ENCODE results near the gene PHEX. TPM values are rescaled to one million over a fixed set of nuclear protein-coding genes. Genes with fewer than 3 reads are reported as not detected.
"Not testable (repeated sequence)": the region's sequence is repeated elsewhere in the genome, so short reads cannot be mapped to it uniquely, and the experiment has no call there.

The PHEX gene
- total RNA-seq, 1 donor from 2014 or later = 2.0 TPM

- FAIRE-seq (no peak), DNase-seq (ENCODE audit: low spot score in 2 of 2) (no peak)
Measured at GRCh38 chrX:22203186-22203585, 171.1 kb downstream of the PHEX start.

- DNase-seq (ENCODE audit: low spot score in 2 of 2) = no peak
Measured at GRCh38 chrX:22206781-22207180, 174.7 kb downstream of the PHEX start.

GRCh38 chrX:22220941-22221340 is 188.8 kb downstream of the PHEX start:
- DNase-seq (ENCODE audit: low spot score in 2 of 2) (no peak), FAIRE-seq (no peak)

More at GRCh38 chrX:22206781-22207180, 174.7 kb downstream of the PHEX start:
- FAIRE-seq = no peak

DNA sequence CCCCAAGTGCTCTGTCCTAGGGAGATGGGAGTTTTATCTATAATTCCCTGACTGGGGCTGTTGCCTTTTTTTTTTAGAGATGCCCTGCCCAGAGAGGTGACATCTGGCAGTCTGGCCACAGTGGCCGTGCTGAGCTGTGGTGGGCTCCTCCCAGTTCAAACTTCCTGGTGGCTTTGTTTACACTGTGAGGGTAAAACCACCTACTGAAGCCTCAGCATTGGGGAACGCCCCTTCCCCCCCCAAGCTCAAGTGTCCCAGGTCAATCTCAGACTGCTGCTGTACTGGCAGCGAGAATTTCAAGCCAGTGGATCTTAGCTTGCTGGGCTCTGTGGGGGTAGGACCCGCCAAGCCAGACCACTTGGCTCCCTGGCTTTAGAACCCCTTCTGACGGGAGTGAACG is 202.3 kb downstream of the PHEX start:
- FAIRE-seq = no peak
- no peak for DNase-seq (ENCODE audit: low spot score in 2 of 2)

DNA sequence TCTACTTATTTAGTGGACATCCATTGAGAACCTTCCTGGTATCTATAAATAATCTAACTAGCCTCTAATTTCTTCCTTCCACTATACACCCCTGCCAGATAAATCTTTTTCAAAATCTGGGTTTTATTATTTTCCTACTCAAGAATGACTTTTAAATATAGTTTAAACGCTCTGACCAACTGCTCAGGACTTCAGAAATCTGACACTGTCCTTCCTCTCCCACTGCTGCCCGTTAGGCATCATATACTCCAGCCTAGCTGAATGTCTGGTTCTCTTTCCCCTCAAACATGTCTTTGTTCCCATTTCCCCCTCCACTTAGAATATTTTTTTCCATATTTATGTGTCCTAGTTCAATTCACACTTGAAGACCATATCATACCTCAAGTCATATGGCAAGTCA is 205.4 kb downstream of the PHEX start:
- no peak for DNase-seq (ENCODE audit: low spot score in 2 of 2)
- no peak for FAIRE-seq

DNA sequence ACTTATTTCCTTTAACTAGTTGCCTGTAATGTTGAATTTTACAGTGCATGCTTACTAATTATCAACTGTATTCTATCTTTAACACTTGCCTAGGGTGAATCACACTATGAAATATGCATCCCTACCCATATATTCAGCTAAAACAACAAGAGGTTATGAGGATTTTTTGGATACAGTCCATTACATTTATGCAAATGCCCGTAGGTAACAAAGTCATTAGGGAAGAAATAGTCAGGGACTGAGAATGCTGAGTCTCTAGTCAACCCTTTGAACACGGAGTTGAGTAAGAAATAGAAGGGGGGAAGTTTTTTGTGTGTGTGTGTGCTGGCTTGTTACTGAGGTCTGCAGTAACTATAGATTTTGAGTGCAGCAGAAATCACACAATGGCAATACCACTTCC is 214.5 kb downstream of the PHEX start:
- FAIRE-seq (no peak), DNase-seq (ENCODE audit: low spot score in 2 of 2) (no peak)

DNA sequence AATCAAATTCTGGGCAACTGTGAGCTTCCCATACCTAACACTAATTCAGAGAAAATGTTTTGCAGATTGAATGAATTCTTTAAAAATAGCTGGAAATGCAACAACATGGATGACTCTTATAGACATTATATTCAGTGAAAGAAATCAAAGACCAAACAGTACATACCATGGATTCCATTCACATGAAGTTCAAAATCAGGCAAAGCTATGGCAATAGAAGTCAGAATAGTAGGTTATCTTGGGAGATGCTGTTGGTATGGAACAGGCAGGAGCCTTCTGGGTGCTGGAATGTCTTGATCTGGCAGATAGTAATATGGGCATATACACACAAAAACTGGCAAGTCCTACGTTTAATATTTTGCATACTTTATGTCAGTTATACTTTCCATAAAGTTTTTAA is 215.0 kb downstream of the PHEX start:
- FAIRE-seq = no peak
- no peak for DNase-seq (ENCODE audit: low spot score in 2 of 2)

DNA sequence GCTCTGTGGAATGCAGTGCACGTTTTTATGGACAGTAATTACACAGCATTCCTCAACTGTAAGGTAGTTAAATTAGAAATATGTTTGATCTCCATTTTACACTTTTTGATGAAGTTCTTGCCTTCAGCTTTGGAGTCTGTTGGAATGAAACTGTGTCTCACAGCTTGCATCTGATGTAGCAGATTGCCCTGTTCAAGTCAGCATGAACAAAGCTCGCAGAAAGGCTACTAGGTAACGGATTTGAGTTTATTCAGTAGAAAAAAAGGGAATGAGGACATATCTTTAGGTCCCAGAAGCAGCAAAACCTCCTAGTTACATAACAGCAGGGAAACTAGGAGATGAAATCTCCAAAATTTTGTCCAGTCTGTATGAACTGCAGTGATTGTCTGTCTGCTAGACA is 216.3 kb downstream of the PHEX start:
- no peak for FAIRE-seq

GRCh38 chrX:22249371-22249770 is 217.2 kb downstream of the PHEX start:
- no peak for FAIRE-seq

More for the DNA sequence above, 216.3 kb downstream of the PHEX start:
- DNase-seq (ENCODE audit: low spot score in 2 of 2) = no peak

GRCh38 chrX:22268706-22269105 is 236.6 kb downstream of the PHEX start:
- DNase-seq (ENCODE audit: low spot score in 2 of 2) (no peak), FAIRE-seq (no peak)

More at GRCh38 chrX:22249371-22249770, 217.2 kb downstream of the PHEX start:
- DNase-seq (ENCODE audit: low spot score in 2 of 2) = no peak

- no peak for FAIRE-seq
Measured at GRCh38 chrX:22272613-22273012, 240.5 kb downstream of the PHEX start, which contains the start of gene CBLL2. Gene CBLL2, plus strand, starts transcription at chrX:22272913. Its CDS starts 79 bp downstream, at chrX:22272992.

DNA sequence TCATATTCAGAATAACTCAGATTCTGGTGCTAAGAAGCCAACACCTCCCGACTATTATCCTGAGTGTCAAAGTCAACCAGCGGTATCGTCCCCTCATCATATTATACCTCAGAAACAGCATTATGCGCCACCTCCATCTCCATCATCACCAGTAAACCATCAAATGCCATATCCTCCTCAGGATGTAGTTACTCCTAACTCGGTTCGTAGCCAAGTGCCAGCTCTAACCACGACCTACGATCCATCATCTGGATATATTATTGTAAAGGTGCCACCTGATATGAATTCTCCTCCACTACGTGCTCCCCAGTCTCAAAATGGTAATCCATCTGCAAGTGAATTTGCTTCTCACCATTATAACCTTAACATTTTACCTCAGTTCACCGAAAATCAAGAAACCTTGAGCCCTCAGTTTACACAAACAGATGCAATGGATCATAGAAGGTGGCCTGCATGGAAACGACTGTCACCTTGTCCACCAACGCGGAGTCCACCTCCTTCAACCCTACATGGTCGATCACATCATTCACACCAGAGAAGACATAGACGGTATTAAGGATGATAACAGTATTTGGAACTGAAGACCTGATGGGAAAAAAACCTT is 241.7 kb downstream of the PHEX start:
- DNase-seq (ENCODE audit: low spot score in 2 of 2) = no peak
- FAIRE-seq = no peak

More at GRCh38 chrX:22272613-22273012, 240.5 kb downstream of the PHEX start, which contains the start of gene CBLL2:
- no peak for DNase-seq (ENCODE audit: low spot score in 2 of 2)

GRCh38 chrX:22276781-22277180 is 244.7 kb downstream of the PHEX start:
- FAIRE-seq (no peak), DNase-seq (ENCODE audit: low spot score in 2 of 2) (no peak)

- DNase-seq (ENCODE audit: low spot score in 2 of 2) = no peak
Measured at GRCh38 chrX:22278375-22278774, 246.2 kb downstream of the PHEX start.

GRCh38 chrX:22289209-22289608 is 257.1 kb downstream of the PHEX start:
- not testable (repeated sequence) for FAIRE-seq; DNase-seq (ENCODE audit: low spot score in 2 of 2)

More at GRCh38 chrX:22278375-22278774, 246.2 kb downstream of the PHEX start:
- FAIRE-seq = no peak

DNA sequence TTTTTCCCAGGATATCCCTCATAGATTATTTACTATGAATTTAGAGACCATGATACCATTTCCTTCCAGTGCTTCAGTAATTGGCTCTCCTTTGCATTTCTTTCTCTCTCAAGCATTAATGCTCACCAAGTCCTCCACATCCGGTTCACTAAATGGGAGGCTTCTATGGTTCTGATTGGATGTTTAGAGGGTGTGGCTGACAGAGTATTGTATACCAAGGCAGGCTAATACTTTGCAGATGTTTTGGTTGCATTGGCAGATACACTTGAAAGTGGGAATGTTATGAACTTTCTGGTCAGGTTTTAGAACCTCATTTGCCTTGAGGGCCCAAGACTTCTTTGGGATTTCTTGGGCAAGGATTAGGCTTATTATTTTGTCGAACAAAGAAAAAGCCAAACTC is 264.7 kb downstream of the PHEX start:
- no peak for FAIRE-seq
- no peak for DNase-seq (ENCODE audit: low spot score in 2 of 2)

DNA sequence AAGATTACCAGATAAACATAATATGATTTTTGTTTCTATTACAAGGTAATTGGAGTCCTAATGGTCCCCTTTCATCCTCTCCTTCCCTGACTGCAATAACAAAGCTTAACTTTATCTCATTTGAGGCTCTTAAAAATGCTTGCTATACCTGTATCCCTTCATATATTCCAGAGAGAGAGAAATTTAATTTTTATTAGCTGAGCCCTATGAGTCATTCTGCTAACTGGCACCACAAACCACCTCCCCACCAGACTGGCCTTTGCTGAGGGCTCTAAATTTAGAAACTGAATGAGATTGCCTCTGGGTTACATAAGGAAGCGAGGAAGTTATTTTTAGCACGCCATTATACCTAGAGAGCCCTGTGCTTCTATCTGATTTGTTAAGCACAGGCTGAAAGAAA is 268.0 kb downstream of the PHEX start:
- DNase-seq (ENCODE audit: low spot score in 2 of 2) (peak in 1 of 2 donors; percentile 10), FAIRE-seq (no peak)

Other genes starting within 250 kb of the PHEX start
- gene MBTPS2, start 192.7 kb upstream of the PHEX start, total RNA-seq = 9.0 TPM
- gene YY2, start 176.3 kb upstream of the PHEX start, total RNA-seq = 0.82 TPM
- 218 TPM for gene SMS, start 91.6 kb upstream of the PHEX start, total RNA-seq
- not detected for gene CBLL2, start 240.6 kb downstream of the PHEX start, total RNA-seq